CD4-positive, alpha-beta T cell treated with Interferon alpha-2 for 1 hour (primary cell): Measurements from ENCODE around the gene FIBIN.

Experiments used
- DNase-seq, 2 donors: peaks; one replicate each; pipeline ENCODE4 v3.0.0-alpha.2; 2020 to 2022

The FIBIN gene

DNA sequence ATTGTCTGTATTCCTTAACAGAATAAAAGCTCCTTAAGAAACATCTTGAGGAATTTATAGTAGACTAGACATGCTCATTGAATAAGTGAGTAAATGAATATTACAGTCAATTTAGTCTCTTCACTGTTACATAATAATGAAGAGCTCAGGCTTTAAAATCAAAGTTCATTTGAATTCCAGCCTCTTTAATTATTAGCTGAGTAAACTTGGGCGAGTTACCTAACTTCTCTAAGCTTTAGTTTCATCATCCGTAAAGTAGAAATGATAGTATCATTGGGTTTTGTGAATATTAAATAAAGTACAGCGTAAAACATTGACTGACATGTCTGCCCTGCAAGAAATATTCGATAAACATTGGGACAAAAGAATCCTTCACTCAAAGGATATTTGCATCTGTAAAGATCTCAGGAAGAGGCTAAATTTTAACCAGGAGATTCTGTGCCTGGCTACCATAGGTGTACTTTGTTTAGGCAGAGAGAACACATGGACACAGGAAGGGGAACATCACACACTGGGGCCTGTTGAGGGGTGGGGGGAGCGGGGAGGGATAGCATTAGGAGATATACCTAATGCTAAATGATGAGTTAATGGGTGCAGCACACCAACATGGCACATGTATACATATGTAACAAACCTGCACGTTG lies 31.5 kb downstream of the FIBIN start:
- DNase-seq = no peak

DNA sequence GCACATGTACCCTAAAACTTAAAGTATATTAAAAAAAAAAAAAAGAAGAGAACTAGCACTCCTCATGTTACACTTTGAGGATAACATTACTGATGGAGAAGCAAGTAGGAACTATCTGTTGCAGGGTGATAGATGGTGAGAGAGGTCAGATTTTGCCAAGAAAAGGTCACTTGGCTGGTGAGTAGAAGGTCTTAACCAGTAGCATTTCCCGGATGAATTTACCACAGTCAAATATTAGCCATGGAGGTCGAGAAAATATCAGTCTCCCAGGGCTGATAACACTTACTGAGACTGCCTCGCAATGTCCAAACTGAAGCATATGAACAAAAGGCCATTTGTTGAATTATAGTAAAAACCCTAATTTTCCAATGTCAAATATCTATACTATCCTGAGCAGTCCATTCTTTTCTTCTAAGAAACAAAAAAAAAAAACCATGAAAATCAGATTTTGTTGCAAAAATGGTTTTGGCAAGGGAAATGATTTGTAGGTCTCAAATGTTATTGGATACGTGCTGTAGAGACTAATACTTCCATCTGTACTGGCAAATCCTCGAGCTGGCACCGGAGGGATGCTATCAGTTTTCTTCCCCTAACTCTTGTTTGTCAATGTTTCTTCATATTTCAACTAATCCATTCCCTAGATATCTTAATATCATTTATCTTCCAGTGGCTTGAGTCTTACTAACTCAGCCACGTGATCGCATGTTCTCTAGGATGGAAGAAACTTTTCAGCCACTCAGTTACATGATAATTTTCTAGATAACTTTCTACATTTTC lies 32.2 kb downstream of the FIBIN start:
- no peak for DNase-seq

DNA sequence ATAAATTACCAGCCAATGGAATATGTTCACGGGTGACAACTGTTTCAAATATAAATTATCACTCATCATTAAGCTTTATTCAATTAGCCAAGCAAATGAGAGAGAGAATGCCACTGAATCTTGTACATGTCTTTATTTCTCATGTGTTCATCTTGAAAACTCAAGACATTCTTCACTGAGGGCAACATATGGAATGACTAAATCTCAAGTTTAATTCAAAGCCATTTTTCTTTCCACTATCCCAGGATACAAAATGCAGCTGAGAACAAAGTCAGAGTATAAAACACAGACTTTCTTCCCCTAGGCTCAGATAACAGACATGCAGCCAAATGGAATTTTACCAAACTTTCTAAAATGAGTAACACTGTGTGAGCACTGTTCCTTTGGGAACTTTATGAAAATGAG lies 34.7 kb downstream of the FIBIN start:
- DNase-seq = no peak

DNA sequence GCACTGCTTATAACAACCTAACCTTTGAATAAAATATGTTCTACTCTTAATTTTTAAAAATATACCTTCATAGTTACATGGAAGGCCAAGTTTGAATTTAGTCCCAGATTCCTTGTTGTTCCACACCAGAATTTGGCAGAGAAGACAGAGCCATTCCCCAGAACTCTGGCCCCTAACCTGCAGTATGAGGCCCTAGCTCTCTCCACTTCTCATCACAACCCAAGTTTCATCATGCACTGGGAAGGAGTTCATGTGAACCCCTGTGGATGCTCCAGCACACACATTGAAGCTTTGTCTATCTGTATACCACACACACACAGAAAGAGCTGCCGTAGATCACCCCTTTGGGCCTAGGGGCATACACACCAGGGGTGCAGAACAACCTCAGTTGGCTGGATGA lies 36.1 kb downstream of the FIBIN start:
- DNase-seq = no peak

DNA sequence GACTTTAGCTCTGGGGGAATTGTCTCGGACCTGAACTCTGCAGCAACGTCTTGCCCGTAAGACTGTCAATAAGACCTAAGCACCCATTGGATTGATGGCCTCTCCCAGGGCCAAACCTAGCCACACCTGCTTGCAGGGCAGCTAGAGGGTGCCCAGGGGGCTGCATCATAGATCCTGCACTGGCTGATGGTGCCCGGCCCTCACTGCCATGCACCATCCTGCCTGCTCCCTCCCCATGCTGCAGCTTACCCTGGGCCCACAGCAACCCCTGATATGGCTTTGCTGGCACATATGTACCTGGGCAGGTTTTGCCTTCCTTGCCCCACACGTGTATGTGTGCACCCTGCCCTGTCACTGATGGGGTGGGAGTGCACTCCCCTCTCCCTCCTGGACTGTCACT lies 37.8 kb downstream of the FIBIN start:
- DNase-seq = no peak

DNA sequence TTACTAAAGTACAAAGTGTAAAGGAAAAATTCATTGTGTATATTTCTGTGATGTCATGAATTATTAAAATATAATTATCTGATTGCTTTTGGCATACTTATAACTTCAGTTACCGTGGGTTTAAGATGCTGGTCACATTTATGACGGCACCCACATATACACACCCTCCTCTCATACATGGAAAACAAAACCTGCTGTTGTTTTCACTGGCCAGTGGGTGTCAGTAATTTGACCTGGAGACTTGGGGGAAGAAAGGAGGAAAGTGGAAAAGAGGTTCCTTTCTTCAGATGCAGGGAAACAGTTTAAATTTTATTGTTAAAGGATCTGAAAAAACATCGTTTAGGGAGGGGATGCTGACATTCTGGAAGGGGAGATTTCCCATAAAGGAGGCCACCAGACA lies 46.0 kb downstream of the FIBIN start:
- no peak for DNase-seq

DNA sequence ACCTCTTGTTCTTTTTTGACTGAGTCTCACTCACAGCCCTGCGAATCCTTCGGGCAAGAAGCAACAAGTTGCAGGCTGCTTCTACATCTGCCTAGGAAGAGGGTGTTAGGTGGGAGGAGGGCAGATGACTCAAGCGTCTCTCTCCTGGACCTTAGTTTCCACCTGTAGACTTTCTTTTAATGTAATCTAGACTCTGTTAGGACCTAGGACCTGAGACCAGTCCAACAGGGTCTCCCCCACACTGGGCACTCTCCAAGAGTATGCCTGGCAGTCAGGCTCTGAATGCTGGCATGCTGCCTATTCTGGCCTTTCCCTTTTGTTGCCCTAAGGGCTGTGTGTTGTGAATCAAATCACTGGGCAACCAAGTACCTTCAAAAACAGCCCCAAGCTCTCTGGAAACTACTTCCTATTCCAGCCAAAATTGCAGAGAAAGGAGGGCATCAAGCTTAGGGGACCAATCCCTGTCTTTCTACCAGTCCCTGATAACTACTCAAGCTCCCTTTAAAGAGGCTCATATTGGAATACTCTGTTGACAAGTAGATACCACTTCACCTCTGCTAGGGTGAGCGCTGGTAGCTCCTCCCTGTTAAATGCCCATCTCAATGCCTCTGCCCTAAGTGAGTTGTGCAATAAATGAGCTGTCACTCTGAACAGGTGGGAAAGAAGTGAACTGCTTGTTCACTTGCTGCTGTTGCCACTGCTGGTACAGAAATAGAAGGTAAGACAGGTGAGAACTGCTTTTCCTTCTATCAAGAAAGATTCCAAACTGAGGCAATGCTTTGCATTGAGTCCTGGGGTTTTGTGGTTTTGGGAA lies 46.6 kb downstream of the FIBIN start, which contains the start of gene BBOX1:
Gene BBOX1, plus strand, starts transcription at position 514 of the 814 bp plus-strand sequence. CDS start 14,616 bp downstream, outside the sequence.
- no peak for DNase-seq

DNA sequence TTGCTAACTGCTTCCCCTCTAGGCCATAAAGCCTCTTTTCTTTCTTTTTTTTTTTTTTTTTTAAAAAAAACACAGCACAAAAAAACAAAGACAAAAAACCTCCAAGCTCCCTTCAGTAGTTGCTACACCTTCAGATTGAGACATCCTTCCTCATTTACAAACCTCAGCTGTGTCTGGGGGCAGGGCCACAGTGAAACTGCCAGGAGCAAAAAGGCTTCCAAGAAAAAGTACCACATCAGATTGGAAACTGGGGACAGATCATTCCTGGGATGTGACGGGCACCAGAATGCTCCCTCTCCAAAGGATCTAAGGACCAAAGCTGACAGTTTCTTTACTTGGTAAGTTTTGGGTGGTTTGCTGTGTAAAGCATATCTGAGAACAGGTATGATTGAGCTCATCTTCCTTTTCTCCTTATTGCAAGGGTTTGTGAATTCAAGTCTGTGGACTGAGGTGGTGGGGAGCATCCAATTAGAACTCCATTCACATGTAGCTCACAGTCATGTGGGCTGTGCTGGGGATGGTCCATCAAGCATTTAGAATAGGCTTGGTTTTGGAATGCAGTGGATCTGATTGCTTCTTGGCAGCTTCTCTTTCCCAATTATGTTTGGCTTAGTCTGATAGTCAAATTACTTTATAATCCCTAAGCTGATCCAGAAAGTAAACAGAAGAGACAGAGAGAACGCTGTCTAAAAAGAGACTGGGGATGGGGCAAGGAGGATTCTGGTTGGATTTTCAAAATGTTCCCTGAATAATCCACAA lies 47.4 kb downstream of the FIBIN start:
- no peak for DNase-seq
